OCI-LY7 (cell line): ENCODE results near the gene LRRC31. TPM values are rescaled to one million over a fixed set of nuclear protein-coding genes. Genes with fewer than 3 reads are reported as not detected.

Source experiments
- BruUV-seq: library from RNA; stranded (reverse); fragments of 400-500 nt; replicated peaks from 2 replicates; lab custom pipeline; 2021; lab: Mats Ljungman, UMichigan
- CTCF ChIA-PET: fragments of 300-600 bp; sonication (Branson Sonifier 250); formaldehyde crosslinking; loops from one replicate; lab custom pipeline; 2022; ENCODE audit warnings: antibody characterized with exemption; ENCODE audit not compliant: unreplicated experiment; lab: Charles Lee
- POLR2A ChIA-PET: fragments of 300-600 bp; sonication (Branson Sonifier 250); formaldehyde crosslinking; loops from one replicate; lab custom pipeline; 2022; ENCODE audit warnings: antibody characterized with exemption; lab: Charles Lee
- DNase-seq: peaks from one replicate; pipeline ENCODE4 v3.0.0-alpha.2; 2015; ENCODE audit warnings: low spot score
- H2AFZ ChIP-seq: fragments of 200-600 bp; sonication (generic), shearing (Covaris generic); 2 replicates; pipeline ENCODE4 v1.6.1; 2014; ENCODE audit warnings: mild to moderate bottlenecking, antibody characterized with exemption, low read length, moderate library complexity
- H3K27ac ChIP-seq: fragments of 200-600 bp; sonication (generic); 2 replicates; pipeline ENCODE4 v1.5.1; 2014; ENCODE audit warnings: mixed run types, low read depth, mild to moderate bottlenecking, moderate library complexity, low read length, inconsistent platforms; ENCODE audit not compliant: poor library complexity, severe bottlenecking
- H3K36me3 ChIP-seq: fragments of 200-600 bp; sonication (generic); 2 replicates; pipeline ENCODE4 v1.6.1; 2014; ENCODE audit warnings: mild to moderate bottlenecking, antibody characterized with exemption, low read length, moderate library complexity, mixed read lengths; ENCODE audit not compliant: insufficient read depth
- H3K4me1 ChIP-seq: fragments of 200-600 bp; sonication (generic); 2 replicates; pipeline ENCODE4 v1.5.1; 2014; ENCODE audit warnings: mild to moderate bottlenecking, low read length; ENCODE audit not compliant: insufficient read depth, poor library complexity, severe bottlenecking
- H3K4me2 ChIP-seq: fragments of 200-600 bp; sonication (generic); 2 replicates; pipeline ENCODE4 v1.6.1; 2014; ENCODE audit warnings: mild to moderate bottlenecking, low read length
- H3K4me3 ChIP-seq: fragments of 200-600 bp; sonication (generic); 2 replicates; pipeline ENCODE4 v1.5.1; 2014; ENCODE audit warnings: mild to moderate bottlenecking, low read depth, low read length; ENCODE audit not compliant: poor library complexity, severe bottlenecking
- H3K79me2 ChIP-seq: fragments of 200-600 bp; sonication (generic); 2 replicates; pipeline ENCODE4 v1.6.1; 2016; ENCODE audit warnings: low read depth, mild to moderate bottlenecking, low read length, moderate library complexity, mixed read lengths; ENCODE audit not compliant: insufficient read depth
- H3K9me2 ChIP-seq: fragments of 200-600 bp; sonication (generic); 2 replicates; pipeline ENCODE4 v1.6.1; 2016; ENCODE audit warnings: mild to moderate bottlenecking, low read length, mixed read lengths; ENCODE audit not compliant: insufficient read depth
- H3K9me3 ChIP-seq: fragments of 200-600 bp; sonication (generic); 2 replicates; pipeline ENCODE4 v1.6.1; 2014; ENCODE audit warnings: mild to moderate bottlenecking, mixed run types, low read length, mixed read lengths
- H4K20me1 ChIP-seq: fragments of 200-600 bp; sonication (generic); 2 replicates; pipeline ENCODE4 v1.6.1; 2014; ENCODE audit warnings: mild to moderate bottlenecking, antibody characterized with exemption, low read length, moderate library complexity, mixed read lengths; ENCODE audit not compliant: insufficient read depth
- CTCF ChIP-seq: fragments of 200-600 bp; sonication (generic); conservative IDR thresholded peaks from 2 replicates; pipeline ENCODE4 v1.5.1; 2014; ENCODE audit warnings: mild to moderate bottlenecking, antibody characterized with exemption, low read length, moderate library complexity, mixed read lengths
- EZH2phosphoT487 ChIP-seq: fragments of 200-600 bp; sonication (generic); IDR thresholded peaks from 2 replicates; pipeline ENCODE4 v1.6.1; 2018; ENCODE audit warnings: low read depth, borderline replicate concordance, mild to moderate bottlenecking, mixed run types, antibody characterized with exemption, low read length, moderate library complexity, mixed read lengths
- intact Hi-C: fragments of 100-400 bp; cut with micrococcal nuclease; formaldehyde crosslinking; loops from one replicate; pipeline ENCODE4 v1.10.0; 2022; ENCODE audit not compliant: unreplicated experiment
- total RNA-seq, 2 experiments: library from RNA; depleted of rRNA in 1 of 2; stranded (reverse); fragments of >200 nt in 1 of 2; shearing (Covaris generic) in 1 of 2; gene quantifications; 2 replicates each; pipeline ENCODE4 v1.2.3, GENCODE V29; 2014 to 2022

The LRRC31 gene
- total RNA-seq, 2 experiments from 2014 or later = not detected

GRCh38 chr3:169907476-169907875 is 37.7 kb upstream of the LRRC31 start:
- no peak overlapping the region for H3K4me3 ChIP-seq
- no peaks in the 10 kb centered on the region for H3K9me2 ChIP-seq
- CTCF ChIA-PET = no interaction called here
- H3K79me2 ChIP-seq = no peaks in the 10 kb centered on the region
- no peaks in the 10 kb centered on the region for H3K4me1 ChIP-seq
- no peaks in the 10 kb centered on the region for H3K36me3 ChIP-seq
- H3K27ac ChIP-seq = no peak overlapping the region
- intact Hi-C loops = no loop called here
- H3K9me3 ChIP-seq = peaks cover under 1% of the 10 kb centered on the region; the same call in 1 of the 2 replicates
- BruUV-seq = no TSS peak
- no peak for TF ChIP-seq CTCF
- no peak for TF ChIP-seq EZH2phosphoT487
- H2AFZ ChIP-seq = no peak overlapping the region
- H4K20me1 ChIP-seq = no peaks in the 10 kb centered on the region
- H3K4me2 ChIP-seq = no peak overlapping the region
- DNase-seq = no peak
- POLR2A ChIA-PET = interaction anchor here (1.0 to 1.8 kb wide), 3 partner anchors 21 to 41 kb away, joined by 3 to 5 read pairs (median 5); no protein-coding TSS in a partner anchor

GRCh38 chr3:169905404-169905803 is 35.7 kb upstream of the LRRC31 start:
- no TSS peak for BruUV-seq
- TF ChIP-seq CTCF (no peak), EZH2phosphoT487 (no peak)
- intact Hi-C loops = no loop called here

DNA sequence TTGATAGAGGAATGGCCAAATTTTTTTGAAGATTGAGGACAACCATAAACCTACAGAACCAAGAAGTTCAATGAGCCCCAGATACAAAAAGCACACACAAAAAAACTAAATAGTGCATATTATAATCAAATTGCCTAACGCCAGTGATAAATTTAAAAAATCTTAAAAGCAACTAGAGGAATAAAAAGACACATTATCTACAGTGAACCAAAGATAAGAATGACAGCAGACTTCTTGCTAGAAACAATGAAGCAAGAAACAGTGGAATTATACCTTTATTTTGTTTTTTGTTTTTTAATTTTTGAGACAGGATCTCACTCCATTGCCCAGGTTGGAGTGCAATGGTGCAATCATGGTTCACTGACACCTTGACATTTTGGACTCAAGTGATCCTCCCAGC is 31.7 kb upstream of the LRRC31 start:
- Histone ChIP-seq H3K4me3 (no peak overlapping the region), H3K9me2 (no peaks in the 10 kb centered on the region), H3K36me3 (no peaks in the 10 kb centered on the region), H3K27ac (no peak overlapping the region), H2AFZ (no peak overlapping the region), H3K4me2 (no peak overlapping the region), H3K9me3 (peaks cover 27% of the 10 kb centered on the region; the same call in 1 of the 2 replicates), H3K4me1 (no peaks in the 10 kb centered on the region), H3K79me2 (no peaks in the 10 kb centered on the region), H4K20me1 (no peaks in the 10 kb centered on the region)
- ChIA-PET POLR2A (interaction anchor here (3.0 kb wide), 1 partner anchor 21 kb away, joined by 9 read pairs; no protein-coding TSS in a partner anchor), CTCF (interaction anchor here (1.0 kb wide), 1 partner anchor 114 kb away, joined by 3 read pairs; no protein-coding TSS in a partner anchor)
- BruUV-seq = no TSS peak
- TF ChIP-seq CTCF = no peak
- DNase-seq = peak; percentile 40
- intact Hi-C loops = no loop called here

More at GRCh38 chr3:169905404-169905803, 35.7 kb upstream of the LRRC31 start:
- H2AFZ ChIP-seq = no peak overlapping the region
- H3K9me2 ChIP-seq = no peaks in the 10 kb centered on the region
- H4K20me1 ChIP-seq = no peaks in the 10 kb centered on the region
- H3K79me2 ChIP-seq = no peaks in the 10 kb centered on the region
- H3K4me3 ChIP-seq = no peak overlapping the region
- no peaks in the 10 kb centered on the region for H3K4me1 ChIP-seq
- DNase-seq = no peak
- no peaks in the 10 kb centered on the region for H3K36me3 ChIP-seq
- H3K4me2 ChIP-seq = no peak overlapping the region
- H3K27ac ChIP-seq = no peak overlapping the region
- POLR2A ChIA-PET = no interaction called here
- CTCF ChIA-PET = no interaction called here
- peaks cover 21% of the 10 kb centered on the region; the same call in 1 of the 2 replicates for H3K9me3 ChIP-seq
